Central memory CD8-positive, alpha-beta T cell (primary cell): ENCODE results near the gene AWAT1.

ENCODE experiments used
- ATAC-seq: fragments of 150-1000 bp; cut with Tn5 transposase; replicated peaks from 2 replicates; pipeline ENCODE4 v1.10.0; 2022; ENCODE audit warnings: mild to moderate bottlenecking, moderate FRiP score, moderate number of reproducible peaks; ENCODE audit not compliant: poor library complexity, severe bottlenecking; ENCODE audit errors: extremely low read depth
- DNase-seq, 2 donors: peaks; one replicate each; pipeline ENCODE4 v3.0.0; 2021; ENCODE audit warnings: low spot score in 2 of 2
- H3K27ac Mint-ChIP-seq: one replicate; pipeline ENCODE4 v1.8.0; 2022; ENCODE audit warnings: low read depth, mild to moderate bottlenecking, moderate library complexity, mixed read lengths
- H3K27me3 Mint-ChIP-seq: one replicate; pipeline ENCODE4 v1.8.0; 2022; ENCODE audit warnings: mixed read lengths
- H3K36me3 Mint-ChIP-seq: one replicate; pipeline ENCODE4 v1.8.0; 2022; ENCODE audit warnings: mild to moderate bottlenecking, moderate library complexity, mixed read lengths; ENCODE audit not compliant: insufficient read depth
- H3K4me1 Mint-ChIP-seq: one replicate; pipeline ENCODE4 v1.8.0; 2022; ENCODE audit warnings: mixed read lengths
- H3K4me3 Mint-ChIP-seq: one replicate; pipeline ENCODE4 v1.8.0; 2022; ENCODE audit warnings: mild to moderate bottlenecking, moderate library complexity, mixed read lengths
- H3K9me3 Mint-ChIP-seq: one replicate; pipeline ENCODE4 v1.8.0; 2022; ENCODE audit warnings: mixed read lengths

Gene AWAT1

GRCh38 chrX:70244881-70245280 is 10.4 kb downstream of the AWAT1 start:
- no peaks in the 10 kb centered on the region for H3K36me3 Mint-ChIP-seq
- H3K4me1 Mint-ChIP-seq: no peaks in the 10 kb centered on the region
- peaks cover 7% of the 10 kb centered on the region for H3K27me3 Mint-ChIP-seq
- H3K27ac Mint-ChIP-seq: no peak overlapping the region
- H3K9me3 Mint-ChIP-seq: no peaks in the 10 kb centered on the region
- H3K4me3 Mint-ChIP-seq: no peak overlapping the region
- DNase-seq: no peak
- ATAC-seq: no peak

DNA sequence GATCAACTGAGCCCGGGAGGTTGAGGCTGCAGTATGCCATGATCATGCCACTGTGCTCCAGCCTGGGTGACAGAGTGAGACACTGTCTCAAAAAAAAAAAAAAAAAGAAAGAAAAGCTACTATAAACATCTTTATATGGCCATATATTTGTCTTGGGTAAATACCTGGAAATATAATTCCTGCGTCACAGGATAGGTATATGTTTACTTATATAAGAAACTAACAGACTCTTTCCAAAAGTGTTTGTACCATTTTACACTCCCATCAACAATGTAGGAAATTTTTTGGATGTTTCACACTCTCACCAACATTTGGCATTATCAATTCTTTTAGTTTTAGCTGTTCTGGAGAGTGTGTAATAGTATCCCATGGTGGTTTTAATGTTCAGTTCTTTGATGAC is 12.8 kb downstream of the AWAT1 start:
- no peaks in the 10 kb centered on the region for H3K9me3 Mint-ChIP-seq
- H3K27ac Mint-ChIP-seq: no peak overlapping the region
- no peak for ATAC-seq

DNA sequence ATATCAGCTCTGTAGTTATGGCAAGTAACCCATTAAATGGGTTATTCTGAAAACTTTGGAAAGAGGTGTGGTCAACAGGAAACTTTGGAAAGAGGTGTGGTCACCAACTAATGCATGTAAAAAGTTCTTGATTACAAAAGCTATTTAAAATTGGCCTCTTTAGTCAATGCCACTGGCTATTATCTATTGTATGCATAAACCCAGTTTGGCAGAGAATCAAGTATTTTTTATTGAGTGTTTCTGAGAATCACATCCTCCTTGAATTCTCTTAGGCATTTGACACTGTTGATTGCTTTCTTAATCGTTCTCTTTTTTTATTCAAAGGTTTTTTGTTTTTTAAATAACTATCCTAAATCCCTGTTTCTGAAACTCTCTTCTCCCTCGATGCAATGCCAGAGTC is 18.0 kb downstream of the AWAT1 start:
- DNase-seq (no peak), ATAC-seq (no peak)
- Mint-ChIP-seq H3K4me3 (no peak overlapping the region), H3K27ac (no peak overlapping the region), H3K27me3 (no peaks in the 10 kb centered on the region), H3K4me1 (no peaks in the 10 kb centered on the region), H3K36me3 (no peaks in the 10 kb centered on the region), H3K9me3 (no peaks in the 10 kb centered on the region)

More for the DNA sequence above, 12.8 kb downstream of the AWAT1 start:
- Mint-ChIP-seq H3K36me3 (no peaks in the 10 kb centered on the region), H3K4me1 (no peaks in the 10 kb centered on the region), H3K4me3 (no peak overlapping the region), H3K27me3 (no peaks in the 10 kb centered on the region)
- no peak for DNase-seq

DNA sequence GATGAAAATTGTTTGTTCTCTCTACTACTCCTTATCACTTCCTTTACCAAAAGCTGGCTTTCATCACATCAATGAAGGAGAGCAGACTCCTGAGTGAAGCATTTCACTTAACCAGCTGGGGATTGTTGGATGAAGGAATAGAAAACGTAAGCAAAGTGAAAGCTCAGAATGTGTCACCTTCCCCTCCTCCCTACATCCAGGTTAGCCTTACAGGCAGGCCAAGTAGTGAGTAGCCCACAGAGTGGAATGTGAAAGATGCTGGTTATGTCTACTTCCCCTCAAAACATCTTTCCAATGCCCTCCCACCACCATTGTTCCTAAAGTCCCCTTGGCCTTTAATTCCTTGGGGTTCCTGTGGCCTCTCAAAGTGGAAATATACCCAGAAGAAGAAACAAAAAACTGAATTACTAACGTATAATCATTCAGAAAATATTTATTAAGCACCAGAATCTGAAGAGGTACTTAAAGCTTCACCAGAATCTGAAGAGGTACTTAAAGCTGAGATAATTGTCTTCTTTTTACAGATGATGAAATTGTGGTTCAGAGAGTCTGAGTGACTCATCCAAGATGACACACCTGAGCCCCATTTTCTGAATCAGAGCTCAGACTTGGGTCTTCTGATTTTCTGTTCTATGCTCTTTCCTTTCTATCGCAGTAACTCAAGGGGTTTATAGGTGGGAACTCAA is 19.1 kb downstream of the AWAT1 start:
- no peak overlapping the region for H3K27ac Mint-ChIP-seq
- no peaks in the 10 kb centered on the region for H3K9me3 Mint-ChIP-seq
- peaks cover 5% of the 10 kb centered on the region for H3K4me1 Mint-ChIP-seq
- DNase-seq (no peak), ATAC-seq (no peak)
- H3K4me3 Mint-ChIP-seq: no peak overlapping the region
- no peaks in the 10 kb centered on the region for H3K36me3 Mint-ChIP-seq
- H3K27me3 Mint-ChIP-seq: no peaks in the 10 kb centered on the region

GRCh38 chrX:70254063-70254400 is 19.6 kb downstream of the AWAT1 start:
- no peak overlapping the region for H3K4me3 Mint-ChIP-seq
- no peaks in the 10 kb centered on the region for H3K9me3 Mint-ChIP-seq
- no peak overlapping the region for H3K27ac Mint-ChIP-seq
- peaks cover 5% of the 10 kb centered on the region for H3K4me1 Mint-ChIP-seq
- H3K36me3 Mint-ChIP-seq: no peaks in the 10 kb centered on the region
- no peak for DNase-seq
- no peaks in the 10 kb centered on the region for H3K27me3 Mint-ChIP-seq
- ATAC-seq: no peak

DNA sequence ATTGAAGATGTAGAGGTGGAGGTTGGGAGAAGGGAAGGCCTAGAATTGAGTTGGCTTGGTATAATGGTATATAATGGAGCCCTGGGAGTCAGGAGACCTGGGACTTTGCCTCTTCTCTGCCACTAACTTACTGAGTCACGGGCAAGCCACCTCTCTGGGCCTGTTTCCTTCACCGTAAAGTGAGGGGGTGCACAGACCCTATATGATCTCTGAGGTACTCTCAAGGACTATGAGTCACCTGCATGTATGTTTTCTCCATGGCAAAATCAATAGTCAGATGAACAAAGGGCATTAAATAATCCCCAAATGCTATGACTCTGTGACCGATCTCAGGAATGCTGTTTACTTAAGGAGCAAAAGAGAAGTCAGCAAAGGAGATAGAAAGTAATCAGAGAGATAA is 20.5 kb downstream of the AWAT1 start:
- no peak for DNase-seq
- peaks cover 5% of the 10 kb centered on the region for H3K4me1 Mint-ChIP-seq
- no peak overlapping the region for H3K4me3 Mint-ChIP-seq
- H3K27me3 Mint-ChIP-seq: no peaks in the 10 kb centered on the region
- H3K36me3 Mint-ChIP-seq: no peaks in the 10 kb centered on the region
- H3K27ac Mint-ChIP-seq: no peak overlapping the region
- no peaks in the 10 kb centered on the region for H3K9me3 Mint-ChIP-seq
- no peak for ATAC-seq

DNA sequence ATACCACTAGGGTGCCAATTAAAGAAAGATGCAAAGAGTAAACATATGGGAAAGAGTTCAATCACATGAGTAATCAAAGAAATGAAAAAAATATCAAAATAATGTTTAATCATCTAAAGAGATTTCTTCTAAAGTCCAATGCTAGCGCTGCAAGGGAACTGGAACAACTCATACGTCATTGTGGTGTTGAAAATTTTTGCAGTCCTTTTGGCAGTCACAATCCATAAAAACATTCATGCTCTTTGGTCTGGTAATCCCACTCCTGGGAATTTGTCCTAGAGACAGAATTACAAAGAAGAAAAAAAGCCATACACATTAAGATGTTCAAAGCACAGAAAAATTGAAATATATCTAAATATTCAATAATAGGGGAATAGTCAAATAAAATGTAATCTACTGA is 21.0 kb downstream of the AWAT1 start:
- Mint-ChIP-seq H3K27me3 (no peaks in the 10 kb centered on the region), H3K4me1 (peaks cover 5% of the 10 kb centered on the region), H3K36me3 (no peaks in the 10 kb centered on the region), H3K4me3 (no peak overlapping the region), H3K27ac (no peak overlapping the region), H3K9me3 (no peaks in the 10 kb centered on the region)
- ATAC-seq (no peak), DNase-seq (no peak)

- no peak overlapping the region for H3K27ac Mint-ChIP-seq
- H3K4me1 Mint-ChIP-seq: peaks cover 5% of the 10 kb centered on the region
- DNase-seq (no peak), ATAC-seq (no peak)
- H3K36me3 Mint-ChIP-seq: no peaks in the 10 kb centered on the region
- H3K4me3 Mint-ChIP-seq: no peak overlapping the region
- H3K27me3 Mint-ChIP-seq: no peaks in the 10 kb centered on the region
- no peaks in the 10 kb centered on the region for H3K9me3 Mint-ChIP-seq
Measured at GRCh38 chrX:70257423-70258288, 23.2 kb downstream of the AWAT1 start.

DNA sequence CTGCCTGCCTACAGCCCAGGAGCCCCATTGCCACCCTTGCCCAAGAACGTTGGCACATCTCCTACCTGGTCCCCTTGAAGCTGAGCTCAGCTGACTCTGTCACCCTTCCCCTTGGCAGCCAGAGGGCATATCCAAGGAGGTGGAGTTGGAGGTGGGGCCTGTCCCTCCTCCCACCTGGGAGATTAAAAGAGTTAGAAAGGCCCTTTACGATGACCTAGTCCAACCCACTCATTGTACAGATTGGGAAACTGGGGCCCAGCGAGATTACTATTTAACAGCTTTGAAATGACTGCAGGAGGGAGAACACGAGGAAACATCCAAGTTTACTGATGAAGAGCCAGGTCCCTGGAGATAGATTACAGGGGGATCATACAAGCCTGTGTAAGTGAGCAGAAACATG is 25.6 kb downstream of the AWAT1 start, which contains the start of gene P2RY4:
Gene P2RY4, minus strand, starts transcription at position 101 of the 400 bp plus-strand sequence. CDS start 580 bp downstream, outside the sequence.
- no peak within 1 kb of the TSS for H3K4me3 Mint-ChIP-seq
- H3K4me1 Mint-ChIP-seq: peaks cover 5% of the 10 kb centered on the region
- no peaks in the 10 kb centered on the region for H3K27me3 Mint-ChIP-seq

DNA sequence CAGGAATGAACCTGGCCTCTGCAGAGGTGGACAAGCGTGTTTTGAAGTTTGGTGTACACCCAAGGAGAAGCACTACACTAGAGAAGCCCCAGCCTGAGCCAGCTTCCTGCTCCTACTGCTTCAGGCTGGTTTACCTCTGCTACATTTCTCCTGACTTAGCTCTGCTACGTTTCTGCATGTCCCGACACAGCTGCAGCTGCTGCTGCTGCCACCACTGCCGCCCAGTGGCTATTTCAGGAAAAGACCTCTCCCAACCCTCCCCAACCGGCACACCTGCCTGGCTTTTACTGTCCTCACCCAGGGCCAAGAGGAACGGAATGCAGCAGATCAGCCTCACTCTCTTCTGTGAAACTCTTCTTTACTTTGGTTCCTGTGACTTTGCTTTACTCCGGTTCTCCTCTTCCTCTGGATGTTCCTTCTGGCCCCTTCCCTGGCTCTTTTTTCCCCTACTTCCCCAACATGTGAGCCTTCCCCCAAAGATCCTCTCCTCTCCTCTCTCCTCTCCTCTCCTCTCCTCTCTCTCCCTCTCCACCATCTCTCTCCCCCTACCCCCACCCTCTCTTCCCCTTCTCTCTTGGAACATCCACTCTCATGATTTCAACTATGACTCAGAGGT is 28.6 kb downstream of the AWAT1 start:
- Mint-ChIP-seq H3K36me3 (no peaks in the 10 kb centered on the region), H3K9me3 (no peaks in the 10 kb centered on the region), H3K4me1 (peaks cover 2% of the 10 kb centered on the region), H3K27me3 (no peaks in the 10 kb centered on the region), H3K27ac (no peak overlapping the region), H3K4me3 (no peak overlapping the region)
- DNase-seq: no peak
- no peak for ATAC-seq

More for the DNA sequence above, 25.6 kb downstream of the AWAT1 start, which contains the start of gene P2RY4:
- Mint-ChIP-seq H3K27ac (no peak within 1 kb of the TSS), H3K36me3 (no peaks in the 10 kb centered on the region), H3K9me3 (no peaks in the 10 kb centered on the region)
- DNase-seq (no peak), ATAC-seq (no peak)

DNA sequence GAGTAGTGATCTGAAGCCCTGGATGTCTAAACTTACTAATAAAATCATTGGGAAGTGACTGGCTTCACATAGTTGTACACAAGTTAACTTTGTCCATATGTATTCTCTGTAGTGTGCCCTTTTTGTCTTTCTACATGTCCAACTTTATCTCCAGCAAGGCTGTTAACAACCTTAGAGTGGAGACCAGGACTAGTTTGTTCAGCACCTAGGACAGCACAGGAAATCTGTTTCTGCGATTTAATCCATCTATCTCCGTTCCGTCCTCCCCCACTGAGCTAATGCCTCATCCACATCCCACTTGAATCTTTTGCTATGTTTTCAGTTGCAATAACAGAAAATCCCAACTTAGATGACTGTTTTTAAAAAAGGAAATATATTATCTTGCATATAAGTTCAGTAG is 30.3 kb downstream of the AWAT1 start:
- Mint-ChIP-seq H3K27ac (no peak overlapping the region), H3K4me3 (no peak overlapping the region), H3K9me3 (no peaks in the 10 kb centered on the region), H3K4me1 (no peaks in the 10 kb centered on the region), H3K27me3 (no peaks in the 10 kb centered on the region), H3K36me3 (no peaks in the 10 kb centered on the region)
- ATAC-seq (no peak), DNase-seq (no peak)

DNA sequence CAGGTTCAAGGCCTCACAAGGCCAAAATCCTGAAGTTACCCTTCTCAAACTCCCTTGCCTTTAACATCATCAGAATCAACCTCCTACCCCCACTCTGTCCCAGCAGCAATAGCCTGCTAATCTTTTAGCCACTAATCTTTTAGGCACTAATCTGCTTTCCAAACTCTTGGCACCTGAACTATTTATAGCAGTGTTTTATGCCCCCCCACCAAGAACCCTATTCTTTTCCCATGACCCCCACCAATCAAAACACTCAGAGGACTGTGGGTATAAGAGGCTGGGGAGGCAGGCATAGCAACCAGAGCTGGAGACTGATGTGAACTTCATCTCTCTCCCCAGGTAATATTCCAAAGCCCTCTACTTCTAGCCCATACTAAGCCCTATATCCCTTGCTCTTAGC is 33.6 kb downstream of the AWAT1 start, which contains the start of gene ARR3:
Gene ARR3, plus strand, starts transcription at position 301 of the 400 bp plus-strand sequence. CDS start 1,052 bp downstream, outside the sequence.
- Mint-ChIP-seq H3K4me1 (no peaks in the 10 kb centered on the region), H3K9me3 (no peaks in the 10 kb centered on the region), H3K27ac (no peak within 1 kb of the TSS), H3K27me3 (no peaks in the 10 kb centered on the region), H3K36me3 (no peaks in the 10 kb centered on the region), H3K4me3 (no peak within 1 kb of the TSS)
- ATAC-seq: no peak
- DNase-seq: no peak
